SJCRH30 (cell line): ENCODE measurements around the gene NR1H4. TPM values are rescaled to one million over a fixed set of nuclear protein-coding genes. Genes with fewer than 3 reads are reported as not detected.

Experiments
- DNase-seq, 2 experiments: peaks; one replicate each; pipeline ENCODE4 v3.0.0-alpha.2; 2015 to 2020
- H3K27ac ChIP-seq: fragments of 250-450 bp; sonication (Bioruptor Pico); 2 replicates; pipeline ENCODE4 v1.5.1; 2020; ENCODE audit warnings: mild to moderate bottlenecking, moderate library complexity
- H3K27me3 ChIP-seq: fragments of 250-450 bp; sonication (Bioruptor Pico); 2 replicates; pipeline ENCODE4 v1.5.1; 2020; ENCODE audit warnings: mild to moderate bottlenecking, moderate library complexity
- H3K36me3 ChIP-seq: fragments of 250-450 bp; sonication (Bioruptor Pico); 2 replicates; pipeline ENCODE4 v1.5.1; 2020; ENCODE audit warnings: mild to moderate bottlenecking, moderate library complexity
- H3K4me1 ChIP-seq: fragments of 250-450 bp; sonication (Bioruptor Pico); 2 replicates; pipeline ENCODE4 v1.5.1; 2020; ENCODE audit warnings: mild to moderate bottlenecking, moderate library complexity
- H3K4me3 ChIP-seq: fragments of 250-450 bp; sonication (Bioruptor Pico); 2 replicates; pipeline ENCODE4 v1.5.1; 2020; ENCODE audit warnings: mild to moderate bottlenecking, moderate library complexity
- H3K9me3 ChIP-seq: fragments of 250-450 bp; sonication (Bioruptor Pico); replicated peaks from 2 replicates; pipeline ENCODE4 v1.5.1; 2020; ENCODE audit warnings: mild to moderate bottlenecking, moderate library complexity
- total RNA-seq: library from RNA; depleted of rRNA; stranded (reverse); fragments of >200 nt; shearing (Covaris generic); gene quantifications from 2 replicates; pipeline ENCODE4 v1.2.3, GENCODE V29; 2014

NR1H4 gene
- total RNA-seq, 1 experiment from 2014 or later: not detected

- no peak overlapping the region for H3K27ac ChIP-seq
- no peaks in the 10 kb centered on the region for H3K36me3 ChIP-seq
- no peak for DNase-seq
- no peaks in the 10 kb centered on the region for H3K9me3 ChIP-seq
- H3K27me3 ChIP-seq: no peaks in the 10 kb centered on the region
- H3K4me1 ChIP-seq: no peaks in the 10 kb centered on the region
- H3K4me3 ChIP-seq: no peak overlapping the region
These were observed 17.8 kb upstream of the NR1H4 start for GRCh38 chr12:100455896-100456295.

GRCh38 chr12:100458191-100458590, 15.5 kb upstream of the NR1H4 start:
- H3K36me3 ChIP-seq: no peaks in the 10 kb centered on the region
- H3K27me3 ChIP-seq: no peaks in the 10 kb centered on the region
- no peaks in the 10 kb centered on the region for H3K9me3 ChIP-seq
- no peak for DNase-seq
- no peak overlapping the region for H3K27ac ChIP-seq
- no peak overlapping the region for H3K4me3 ChIP-seq
- no peaks in the 10 kb centered on the region for H3K4me1 ChIP-seq

- H3K36me3 ChIP-seq: no peaks in the 10 kb centered on the region
- no peaks in the 10 kb centered on the region for H3K9me3 ChIP-seq
- DNase-seq: no peak
- H3K27ac ChIP-seq: no peak overlapping the region
- H3K4me1 ChIP-seq: no peaks in the 10 kb centered on the region
- no peaks in the 10 kb centered on the region for H3K27me3 ChIP-seq
- no peak overlapping the region for H3K4me3 ChIP-seq
These were observed 13.0 kb upstream of the NR1H4 start for GRCh38 chr12:100460702-100461101.

- Histone ChIP-seq H3K27ac (no peak overlapping the region), H3K36me3 (no peaks in the 10 kb centered on the region), H3K27me3 (no peaks in the 10 kb centered on the region), H3K4me3 (no peak overlapping the region), H3K9me3 (no peaks in the 10 kb centered on the region), H3K4me1 (no peaks in the 10 kb centered on the region)
- no peak for DNase-seq
These were observed 12.2 kb upstream of the NR1H4 start for GRCh38 chr12:100461330-100461973.

GRCh38 chr12:100463661-100464060, 10.0 kb upstream of the NR1H4 start:
- no peaks in the 10 kb centered on the region for H3K36me3 ChIP-seq
- H3K27ac ChIP-seq: no peak overlapping the region
- H3K4me1 ChIP-seq: no peaks in the 10 kb centered on the region
- no peaks in the 10 kb centered on the region for H3K27me3 ChIP-seq
- H3K9me3 ChIP-seq: no peaks in the 10 kb centered on the region
- no peak for DNase-seq
- no peak overlapping the region for H3K4me3 ChIP-seq

GRCh38 chr12:100464529-100464928, 9.1 kb upstream of the NR1H4 start:
- Histone ChIP-seq H3K4me1 (no peaks in the 10 kb centered on the region), H3K36me3 (no peaks in the 10 kb centered on the region), H3K27me3 (no peaks in the 10 kb centered on the region), H3K27ac (no peak overlapping the region), H3K9me3 (no peaks in the 10 kb centered on the region), H3K4me3 (no peak overlapping the region)
- DNase-seq: no peak

GRCh38 chr12:100468126-100468525, 5.5 kb upstream of the NR1H4 start:
- no peak overlapping the region for H3K4me3 ChIP-seq
- no peaks in the 10 kb centered on the region for H3K9me3 ChIP-seq
- no peaks in the 10 kb centered on the region for H3K27me3 ChIP-seq
- H3K36me3 ChIP-seq: no peaks in the 10 kb centered on the region
- H3K4me1 ChIP-seq: no peaks in the 10 kb centered on the region
- DNase-seq: no peak
- H3K27ac ChIP-seq: no peak overlapping the region

GRCh38 chr12:100472325-100472724, 1.3 kb upstream of the NR1H4 start:
- Histone ChIP-seq H3K4me3 (no peak overlapping the region), H3K9me3 (no peaks in the 10 kb centered on the region), H3K36me3 (no peaks in the 10 kb centered on the region), H3K27ac (no peak overlapping the region), H3K4me1 (no peaks in the 10 kb centered on the region), H3K27me3 (no peaks in the 10 kb centered on the region)
- DNase-seq: no peak

- Histone ChIP-seq H3K4me1 (no peaks in the 10 kb centered on the region), H3K4me3 (no peak overlapping the region), H3K27me3 (no peaks in the 10 kb centered on the region), H3K36me3 (no peaks in the 10 kb centered on the region), H3K27ac (no peak overlapping the region), H3K9me3 (no peaks in the 10 kb centered on the region)
- DNase-seq: no peak
These were observed 483 bp upstream of the NR1H4 start for GRCh38 chr12:100473050-100473715.

GRCh38 chr12:100474617-100475016, 951 bp downstream of the NR1H4 start:
- Histone ChIP-seq H3K4me1 (no peaks in the 10 kb centered on the region), H3K27me3 (no peaks in the 10 kb centered on the region), H3K9me3 (no peaks in the 10 kb centered on the region), H3K36me3 (no peaks in the 10 kb centered on the region), H3K4me3 (no peak overlapping the region), H3K27ac (no peak overlapping the region)
- DNase-seq: no peak

GRCh38 chr12:100476013-100476751, 2.5 kb downstream of the NR1H4 start:
- Histone ChIP-seq H3K4me3 (no peak overlapping the region), H3K9me3 (no peaks in the 10 kb centered on the region), H3K27ac (no peak overlapping the region), H3K4me1 (no peaks in the 10 kb centered on the region), H3K36me3 (no peaks in the 10 kb centered on the region), H3K27me3 (no peaks in the 10 kb centered on the region)
- DNase-seq: no peak

- Histone ChIP-seq H3K27me3 (no peaks in the 10 kb centered on the region), H3K4me3 (no peak overlapping the region), H3K27ac (no peak overlapping the region), H3K9me3 (no peaks in the 10 kb centered on the region), H3K36me3 (no peaks in the 10 kb centered on the region), H3K4me1 (no peaks in the 10 kb centered on the region)
- DNase-seq: no peak
These were observed 7.4 kb downstream of the NR1H4 start for GRCh38 chr12:100481021-100481420.

GRCh38 chr12:100484183-100484886, 10.7 kb downstream of the NR1H4 start:
- no peak overlapping the region for H3K4me3 ChIP-seq

GRCh38 chr12:100484891-100485471, 11.3 kb downstream of the NR1H4 start:
- H3K27ac ChIP-seq: no peak overlapping the region

More at GRCh38 chr12:100484183-100484886, 10.7 kb downstream of the NR1H4 start:
- no peaks in the 10 kb centered on the region for H3K36me3 ChIP-seq
- H3K27me3 ChIP-seq: no peaks in the 10 kb centered on the region
- H3K9me3 ChIP-seq: no peaks in the 10 kb centered on the region
- no peak overlapping the region for H3K27ac ChIP-seq
- H3K4me1 ChIP-seq: no peaks in the 10 kb centered on the region
- no peak for DNase-seq

GRCh38 chr12:100485983-100486382, 12.3 kb downstream of the NR1H4 start:
- Histone ChIP-seq H3K4me3 (no peak overlapping the region), H3K27ac (no peak overlapping the region), H3K36me3 (no peaks in the 10 kb centered on the region), H3K27me3 (no peaks in the 10 kb centered on the region), H3K4me1 (no peaks in the 10 kb centered on the region), H3K9me3 (no peaks in the 10 kb centered on the region)
- no peak for DNase-seq

More at GRCh38 chr12:100484891-100485471, 11.3 kb downstream of the NR1H4 start:
- DNase-seq: no peak
- no peaks in the 10 kb centered on the region for H3K9me3 ChIP-seq
- H3K36me3 ChIP-seq: no peaks in the 10 kb centered on the region
- no peaks in the 10 kb centered on the region for H3K27me3 ChIP-seq
- no peaks in the 10 kb centered on the region for H3K4me1 ChIP-seq
- no peak overlapping the region for H3K4me3 ChIP-seq
